ENCODE data around the gene RFFL. TPM values are rescaled to one million over a fixed set of nuclear protein-coding genes. Genes with fewer than 3 reads are reported as not detected.

The RFFL gene
- total and polyA plus RNA-seq, 2 of the 4 experiments (the other 2 are of a cell fraction) = 11.6 to 19.2 TPM

GRCh38 chr17:35065880-35066279 is 2.4 kb upstream of the RFFL start:
- no peak overlapping the region for H3K18ac ChIP-seq (ENCODE audit: low read depth, low read length)
- H2AK9ac ChIP-seq (replicated peaks; ENCODE audit: low read depth, low read length, poor library complexity) = no peak overlapping the region
- no peak overlapping the region for H3K14ac ChIP-seq (replicated peaks; ENCODE audit: low read depth, low read length)
- no peak overlapping the region for H3K27ac ChIP-seq (ENCODE audit: insufficient read depth, low read length)
- no peak overlapping the region for H3K4me3 ChIP-seq (ENCODE audit: insufficient read depth, low read depth, low read length)
- peaks cover 8% of the 10 kb centered on the region for H3K4me1 ChIP-seq (ENCODE audit: control insufficient read depth, insufficient read depth, low read length)
- peaks cover 1% of the 10 kb centered on the region for H3K36me3 ChIP-seq (ENCODE audit: control insufficient read depth, insufficient read depth, low read length)
- no CpG with 5 or more reads among the region's 4 CpGs for WGBS, 2 experiments (ENCODE audit: extremely low coverage in 2 of 2, insufficient read length in 1 of 2)
- no peak for ATAC-seq (ENCODE audit: low read depth)
- no peaks in the 10 kb centered on the region for H3K9me3 ChIP-seq (ENCODE audit: control insufficient read depth, insufficient read depth, low read length)
- H3K23ac ChIP-seq (ENCODE audit: low read depth, low read length) = no peak overlapping the region
- no peak overlapping the region for H4K5ac ChIP-seq (ENCODE audit: low read depth, low read length)
- no peak overlapping the region for H2AFZ ChIP-seq (replicated peaks; ENCODE audit: low read length, poor library complexity)
- ChIA-PET CTCF (no interaction called here), POLR2A (ENCODE audit: unreplicated experiment) (no interaction called here)
- no peak overlapping the region for H2BK5ac ChIP-seq (ENCODE audit: low read depth, low read length, poor library complexity, severe bottlenecking)
- H3K4me2 ChIP-seq (ENCODE audit: low read depth, low read length) = no peak overlapping the region
- peaks cover 8% of the 10 kb centered on the region for H3K9me1 ChIP-seq (ENCODE audit: insufficient read depth, low read length)
- dilution Hi-C loops (cut with HindIII; ENCODE audit: low sequenced_read_pairs, unreplicated experiment) (no loop called here), in situ Hi-C loops (cut with MboI; ENCODE audit: low sequenced_read_pairs) (no loop called here), intact Hi-C loops (cut with micrococcal nuclease) (loop anchor here (5.0 kb wide), 1 partner anchor 44 kb away; no protein-coding TSS in a partner anchor)
- peaks cover 26 to 72% of the 10 kb centered on the region in 2 experiments for H3K79me1 ChIP-seq (ENCODE audit: low read depth in 1 of 2, low read length in 2 of 2)
- H3K9ac ChIP-seq (ENCODE audit: low read depth, low read length) = no peak overlapping the region
- no peak overlapping the region for H2AK5ac ChIP-seq (ENCODE audit: low read depth, low read length)
- no peaks in the 10 kb centered on the region for H4K20me1 ChIP-seq (ENCODE audit: insufficient read depth, low read length)
- H3K56ac ChIP-seq (ENCODE audit: extremely low read depth, insufficient read depth, low read length) = no peak overlapping the region
- no TSS peak for BruUV-seq (replicated peaks)
- H2BK20ac ChIP-seq (ENCODE audit: low read depth, low read length) = no peak overlapping the region
- H4K91ac ChIP-seq (ENCODE audit: insufficient read depth, low read depth, low read length) = no peak overlapping the region
- H3K4ac ChIP-seq (ENCODE audit: low read depth, low read length) = no peak overlapping the region
- no peaks in the 10 kb centered on the region for H3K27me3 ChIP-seq (ENCODE audit: control insufficient read depth, insufficient read depth, low read length)
- no peak for DNase-seq
- H2BK15ac ChIP-seq (ENCODE audit: low read depth, low read length) = no peak overlapping the region
- no peak overlapping the region for H2BK120ac ChIP-seq (ENCODE audit: low read depth, low read length)
- TF ChIP-seq POLR2A (IDR thresholded peaks at IDR 0.05; ENCODE audit: low read depth, low read length) (no peak), MAZ (IDR thresholded peaks at IDR 0.05; ENCODE audit: borderline replicate concordance, low read depth, low read length) (no peak), ELK1 (IDR thresholded peaks at IDR 0.05; ENCODE audit: borderline replicate concordance, low read depth, low read length) (no peak), SMC3 (IDR thresholded peaks at IDR 0.05; ENCODE audit: low read depth, low read length) (no peak), MXI1 (IDR thresholded peaks at IDR 0.05; ENCODE audit: borderline replicate concordance, low read depth, low read length) (no peak), BHLHE40 (IDR thresholded peaks at IDR 0.05; ENCODE audit: low read depth, low read length) (no peak), CEBPB (IDR thresholded peaks at IDR 0.05; ENCODE audit: low read depth, low read length) (no peak), RFX5 (IDR thresholded peaks at IDR 0.05; ENCODE audit: low read depth, low read length) (no peak), RCOR1 (IDR thresholded peaks at IDR 0.05; ENCODE audit: insufficient replicate concordance, low read length) (no peak), USF2 (IDR thresholded peaks at IDR 0.05; ENCODE audit: low read depth, low read length) (no peak), MAFK (IDR thresholded peaks at IDR 0.05; ENCODE audit: low read depth, low read length) (no peak), CHD1 (IDR thresholded peaks at IDR 0.05; ENCODE audit: low read depth, low read length) (no peak), CTCF (conservative IDR thresholded peaks at IDR 0.05; ENCODE audit: low read depth, low read length) (no peak), RAD21 (IDR thresholded peaks at IDR 0.05; ENCODE audit: low read length) (no peak)
- no peak overlapping the region for H4K8ac ChIP-seq (ENCODE audit: low read depth in 2 of 2, low read length in 2 of 2)
